HCT116 (cell line): ENCODE data around the gene KPNB1. TPM values are rescaled to one million over a fixed set of nuclear protein-coding genes. Genes with fewer than 3 reads are reported as not detected.

Experiments
- ATAC-seq: fragments of 200-7000 bp; cut with Tn5 transposase; 2 replicates; pipeline ENCODE4 v1.9.1; 2020; ENCODE audit warnings: mild to moderate bottlenecking, moderate library complexity
- BruUV-seq: library from RNA; stranded (reverse); fragments of 400-500 nt; replicated peaks from 2 replicates; lab custom pipeline; 2021; lab: Mats Ljungman, UMichigan
- CTCF ChIA-PET: fragments of 300-600 bp; sonication (Branson Sonifier 250); formaldehyde crosslinking; loops from one replicate; lab custom pipeline; 2021; ENCODE audit warnings: antibody characterized with exemption; lab: Charles Lee
- POLR2A ChIA-PET: fragments of 300-600, 350-600 bp; sonication (Branson Sonifier 250); formaldehyde crosslinking; loops from one replicate; lab custom pipeline; 2021; ENCODE audit warnings: antibody characterized with exemption; lab: Charles Lee
- RAD21 ChIA-PET, 2 experiments: fragments of 300-600 bp; sonication (Branson Sonifier 250); formaldehyde crosslinking; loops; one replicate each; lab custom pipeline; 2023; ENCODE audit warnings: low total read pairs in 2 of 2; ENCODE audit not compliant: uncharacterized antibody in 2 of 2, unreplicated experiment in 2 of 2, low non-redundant PET in 1 of 2; lab: Charles Lee
- DNase-seq: peaks from one replicate; pipeline ENCODE4 v3.0.0-alpha.2; 2010; ENCODE audit warnings: low read depth, low spot score
- H2AFZ ChIP-seq: fragments of 200-600 bp; shearing (Covaris generic), sonication (generic); 2 replicates; pipeline ENCODE4 v1.6.1; 2017; ENCODE audit warnings: low read depth, mixed run types, mixed read lengths, antibody characterized with exemption, low read length; ENCODE audit not compliant: poor library complexity, severe bottlenecking
- H3K27ac ChIP-seq: 2 replicates; pipeline ENCODE4 v1.5.1; 2012; ENCODE audit warnings: low read depth, low read length
- H3K27me3 ChIP-seq: fragments of 200-600 bp; sonication (generic); 2 replicates; pipeline ENCODE4 v1.6.1; 2016; ENCODE audit warnings: mixed run types, low read length, mixed read lengths; ENCODE audit not compliant: insufficient read depth
- H3K36me3 ChIP-seq, 2 experiments: fragments of 200-500 bp in 1 of 2; fragments of 200-600 bp in 1 of 2; sonication (Bioruptor generic) in 1 of 2; sonication (generic) in 1 of 2; 2 replicates each; pipeline versions ENCODE4 v1.5.1 to v1.6.1; 2014 to 2016; ENCODE audit warnings: low read length in 2 of 2, inconsistent platforms in 1 of 2, mixed read lengths in 1 of 2, mixed run types in 1 of 2; ENCODE audit not compliant: insufficient read depth in 2 of 2, control insufficient read depth in 1 of 2
- H3K4me1 ChIP-seq, 2 experiments: fragments of 200-600 bp in 1 of 2; sonication (generic) in 1 of 2; 2 replicates each; pipeline versions ENCODE4 v1.5.1 to v1.6.1; 2012 to 2017; ENCODE audit warnings: low read length in 2 of 2, inconsistent platforms in 1 of 2, mild to moderate bottlenecking in 1 of 2, mixed read lengths in 1 of 2, mixed run types in 1 of 2, moderate library complexity in 1 of 2; ENCODE audit not compliant: insufficient read depth in 2 of 2, control insufficient read depth in 1 of 2
- H3K4me2 ChIP-seq: fragments of 200-600 bp; sonication (generic); 2 replicates; pipeline ENCODE4 v1.6.1; 2017; ENCODE audit warnings: mixed run types, low read length, mixed read lengths
- H3K4me3 ChIP-seq, 2 experiments: fragments of 200-600 bp in 1 of 2; sonication (generic) in 1 of 2; replicated peaks in 1 of 2; 2 replicates each; pipeline ENCODE4 v1.5.1; 2011 to 2016; ENCODE audit warnings: low read length in 2 of 2, control low read depth in 1 of 2, low read depth in 1 of 2, mild to moderate bottlenecking in 1 of 2, mixed read lengths in 1 of 2, mixed run types in 1 of 2
- H3K79me2 ChIP-seq: fragments of 200-600 bp; sonication (generic); 2 replicates; pipeline ENCODE4 v1.6.1; 2017; ENCODE audit warnings: mild to moderate bottlenecking, mixed run types, low read length, moderate library complexity, mixed read lengths; ENCODE audit not compliant: insufficient read depth
- H3K9ac ChIP-seq: fragments of 200-600 bp; sonication (generic); 2 replicates; pipeline ENCODE4 v1.6.1; 2016; ENCODE audit warnings: low read length, mixed read lengths
- H3K9me2 ChIP-seq: fragments of 200-600 bp; sonication (generic), shearing (Covaris generic); 2 replicates; pipeline ENCODE4 v1.6.1; 2017; ENCODE audit warnings: mixed run types, mild to moderate bottlenecking, moderate library complexity; ENCODE audit not compliant: insufficient read depth
- H3K9me3 ChIP-seq, 2 experiments: fragments of 200-500 bp in 1 of 2; fragments of 200-600 bp in 1 of 2; sonication (Bioruptor generic) in 1 of 2; sonication (generic) in 1 of 2; 2 replicates each; pipeline ENCODE4 v1.6.1; 2014 to 2017; ENCODE audit warnings: low read length in 2 of 2, mixed read lengths in 2 of 2, inconsistent platforms in 1 of 2, low read depth in 1 of 2, mild to moderate bottlenecking in 1 of 2, mixed run types in 1 of 2, moderate library complexity in 1 of 2; ENCODE audit not compliant: control insufficient read depth in 1 of 2, insufficient read depth in 1 of 2
- H4K20me1 ChIP-seq: fragments of 200-600 bp; sonication (generic), shearing (Covaris generic); 2 replicates; pipeline ENCODE4 v1.6.1; 2017; ENCODE audit warnings: mixed run types, mild to moderate bottlenecking, moderate library complexity; ENCODE audit not compliant: insufficient read depth
- ATF3 ChIP-seq: IDR thresholded peaks from 2 replicates; pipeline ENCODE4 v1.6.1; 2012
- CBX3 ChIP-seq: IDR thresholded peaks from 2 replicates; pipeline ENCODE4 v1.6.1; 2012; ENCODE audit warnings: low read depth
- EGR1 ChIP-seq: IDR thresholded peaks from 2 replicates; pipeline ENCODE4 v1.6.1; 2012; ENCODE audit warnings: low read depth
- ELF1 ChIP-seq: IDR thresholded peaks from 2 replicates; pipeline ENCODE4 v1.6.1; 2012; ENCODE audit warnings: low read depth, borderline replicate concordance
- EZH2phosphoT487 ChIP-seq: fragments of 200-600 bp; IDR thresholded peaks from 2 replicates; pipeline ENCODE4 v1.6.1; 2018; ENCODE audit warnings: antibody characterized with exemption, borderline replicate concordance
- FOSL1 ChIP-seq: IDR thresholded peaks from 2 replicates; pipeline ENCODE4 v1.6.1; 2012; ENCODE audit warnings: low read depth
- JUND ChIP-seq: IDR thresholded peaks from 2 replicates; pipeline ENCODE4 v1.6.1; 2012
- POLR2A ChIP-seq: IDR thresholded peaks from 2 replicates; pipeline ENCODE4 v1.7.0; 2011; ENCODE audit warnings: borderline replicate concordance; ENCODE audit not compliant: insufficient read depth, insufficient read length; ENCODE audit errors: extremely low read depth
- RAD21 ChIP-seq: IDR thresholded peaks from 2 replicates; pipeline ENCODE4 v1.6.1; 2012; ENCODE audit warnings: low read depth, mild to moderate bottlenecking
- REST ChIP-seq: IDR thresholded peaks from 2 replicates; pipeline ENCODE4 v1.6.1; 2012; ENCODE audit warnings: low read depth
- SIN3A ChIP-seq: IDR thresholded peaks from 2 replicates; pipeline ENCODE4 v1.6.1; 2012; ENCODE audit warnings: low read depth
- SP1 ChIP-seq: IDR thresholded peaks from 2 replicates; pipeline ENCODE4 v1.6.1; 2012; ENCODE audit warnings: low read depth
- SRF ChIP-seq: IDR thresholded peaks from 2 replicates; pipeline ENCODE4 v1.6.1; 2012; ENCODE audit warnings: low read depth
- TCF7L2 ChIP-seq: IDR thresholded peaks from 2 replicates; pipeline ENCODE4 v1.7.0; 2011; ENCODE audit warnings: borderline replicate concordance, inconsistent platforms; ENCODE audit not compliant: insufficient read depth, insufficient read length; ENCODE audit errors: extremely low read depth
- YY1 ChIP-seq: IDR thresholded peaks from 2 replicates; pipeline ENCODE4 v1.6.1; 2011; ENCODE audit warnings: low read length, low read depth, moderate library complexity, mild to moderate bottlenecking; ENCODE audit not compliant: insufficient replicate concordance; ENCODE audit errors: extremely low read depth
- ZNF274 ChIP-seq: fragments of 200-500 bp; sonication (Bioruptor generic); IDR thresholded peaks from 2 replicates; pipeline ENCODE4 v1.6.1; 2014; ENCODE audit warnings: mild to moderate bottlenecking, low read depth, low read length, inconsistent platforms
- intact Hi-C: fragments of 100-400 bp; cut with micrococcal nuclease; formaldehyde crosslinking; loops from 2 replicates; pipeline ENCODE4 v1.10.0; 2022
- total RNA-seq: library from RNA; stranded (reverse); gene quantifications from one replicate; pipeline ENCODE4 v1.2.1, GENCODE V29; 2021; ENCODE audit not compliant: unreplicated experiment
- TF ChIP-seq, protein P1 (sequence below): IDR thresholded peaks from 2 replicates; pipeline ENCODE4 v1.6.1; 2011; ENCODE audit warnings: mild to moderate bottlenecking, low read length, moderate library complexity; ENCODE audit not compliant: insufficient replicate concordance; ENCODE audit errors: extremely low read depth
- TF ChIP-seq, protein P2 (sequence below), 3 experiments: fragments of 200-600 bp in 1 of 3; sonication (generic) in 1 of 3; IDR thresholded peaks in 2 of 3; conservative IDR thresholded peaks in 1 of 3; 2 replicates each; pipeline ENCODE4 v1.5.1; 2012 to 2017; ENCODE audit warnings: low read depth in 2 of 3, low read length in 2 of 3, antibody characterized with exemption in 1 of 3, borderline replicate concordance in 1 of 3, control low read depth in 1 of 3, mild to moderate bottlenecking in 1 of 3, mixed read lengths in 1 of 3, mixed run types in 1 of 3, moderate library complexity in 1 of 3; ENCODE audit not compliant: insufficient read depth in 1 of 3

Gene KPNB1
- total RNA-seq, 1 experiment from 2014 or later, result 526 TPM

- Histone ChIP-seq H3K9ac (no peak overlapping the region), H4K20me1 (no peaks in the 10 kb centered on the region), H3K27me3 (peaks cover 12% of the 10 kb centered on the region; the same call in 1 of the 2 replicates), H3K36me3 (no peaks in the 10 kb centered on the region), H3K27ac (no peak overlapping the region), H3K79me2 (no peaks in the 10 kb centered on the region), H3K4me2 (no peak overlapping the region), H3K4me1 (peaks cover 13 to 23% of the 10 kb centered on the region in 2 experiments), H2AFZ (no peak overlapping the region), H3K9me3 (no peaks in the 10 kb centered on the region), H3K4me3 (no peak overlapping the region), H3K9me2 (no peaks in the 10 kb centered on the region)
- BruUV-seq, result no TSS peak
- ATAC-seq (no peak), DNase-seq (no peak)
- CTCF ChIA-PET, result no interaction called here
- intact Hi-C loops, result no loop called here
- RAD21 ChIA-PET, result no interaction called here
- POLR2A ChIA-PET, result no interaction called here
- TF ChIP-seq SIN3A (no peak), ZNF274 (no peak), EZH2phosphoT487 (no peak), SP1 (no peak), JUND (no peak), FOSL1 (no peak), TCF7L2 (no peak), REST (no peak), ELF1 (no peak), SRF (no peak), RAD21 (no peak), EGR1 (no peak), ATF3 (no peak), POLR2A (no peak), YY1 (no peak), CBX3 (no peak)
- TF ChIP-seq, protein P1, sequence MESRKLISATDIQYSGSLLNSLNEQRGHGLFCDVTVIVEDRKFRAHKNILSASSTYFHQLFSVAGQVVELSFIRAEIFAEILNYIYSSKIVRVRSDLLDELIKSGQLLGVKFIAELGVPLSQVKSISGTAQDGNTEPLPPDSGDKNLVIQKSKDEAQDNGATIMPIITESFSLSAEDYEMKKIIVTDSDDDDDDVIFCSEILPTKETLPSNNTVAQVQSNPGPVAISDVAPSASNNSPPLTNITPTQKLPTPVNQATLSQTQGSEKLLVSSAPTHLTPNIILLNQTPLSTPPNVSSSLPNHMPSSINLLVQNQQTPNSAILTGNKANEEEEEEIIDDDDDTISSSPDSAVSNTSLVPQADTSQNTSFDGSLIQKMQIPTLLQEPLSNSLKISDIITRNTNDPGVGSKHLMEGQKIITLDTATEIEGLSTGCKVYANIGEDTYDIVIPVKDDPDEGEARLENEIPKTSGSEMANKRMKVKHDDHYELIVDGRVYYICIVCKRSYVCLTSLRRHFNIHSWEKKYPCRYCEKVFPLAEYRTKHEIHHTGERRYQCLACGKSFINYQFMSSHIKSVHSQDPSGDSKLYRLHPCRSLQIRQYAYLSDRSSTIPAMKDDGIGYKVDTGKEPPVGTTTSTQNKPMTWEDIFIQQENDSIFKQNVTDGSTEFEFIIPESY, result no peak
- TF ChIP-seq, protein P2, sequence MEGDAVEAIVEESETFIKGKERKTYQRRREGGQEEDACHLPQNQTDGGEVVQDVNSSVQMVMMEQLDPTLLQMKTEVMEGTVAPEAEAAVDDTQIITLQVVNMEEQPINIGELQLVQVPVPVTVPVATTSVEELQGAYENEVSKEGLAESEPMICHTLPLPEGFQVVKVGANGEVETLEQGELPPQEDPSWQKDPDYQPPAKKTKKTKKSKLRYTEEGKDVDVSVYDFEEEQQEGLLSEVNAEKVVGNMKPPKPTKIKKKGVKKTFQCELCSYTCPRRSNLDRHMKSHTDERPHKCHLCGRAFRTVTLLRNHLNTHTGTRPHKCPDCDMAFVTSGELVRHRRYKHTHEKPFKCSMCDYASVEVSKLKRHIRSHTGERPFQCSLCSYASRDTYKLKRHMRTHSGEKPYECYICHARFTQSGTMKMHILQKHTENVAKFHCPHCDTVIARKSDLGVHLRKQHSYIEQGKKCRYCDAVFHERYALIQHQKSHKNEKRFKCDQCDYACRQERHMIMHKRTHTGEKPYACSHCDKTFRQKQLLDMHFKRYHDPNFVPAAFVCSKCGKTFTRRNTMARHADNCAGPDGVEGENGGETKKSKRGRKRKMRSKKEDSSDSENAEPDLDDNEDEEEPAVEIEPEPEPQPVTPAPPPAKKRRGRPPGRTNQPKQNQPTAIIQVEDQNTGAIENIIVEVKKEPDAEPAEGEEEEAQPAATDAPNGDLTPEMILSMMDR (IDR thresholded peaks at IDR 0.05 in 2 of 3, conservative IDR thresholded peaks at IDR 0.05 in 1 of 3; ENCODE audit: borderline replicate concordance in 1 of 3, insufficient read depth in 1 of 3, low read depth in 2 of 3, low read length in 2 of 3), result no peak
These were observed 75.0 kb downstream of the KPNB1 start for GRCh38 chr17:47724705-47725104.
